SK-N-SH (cell line): ENCODE results near the gene TMEM145. TPM values are rescaled to one million over a fixed set of nuclear protein-coding genes. Genes with fewer than 3 reads are reported as not detected.
A peak's percentile ranks its signal among the peaks of the same experiment; 100 is the strongest.

Experiments used
- CTCF ChIA-PET: fragments of 300-600, 350-600 bp; formaldehyde crosslinking; extraction: SDS; loops from one replicate; lab custom pipeline; 2021; lab: Yijun Ruan, JAX
- POLR2A ChIA-PET: fragments of 350-600 bp; sonication (Branson Sonifier 250); formaldehyde crosslinking; extraction: SDS; loops from one replicate; lab custom pipeline; 2020; ENCODE audit warnings: antibody characterized with exemption, inconsistent platforms; lab: Yijun Ruan, JAX
- DNase-seq: peaks from one replicate; pipeline ENCODE4 v3.0.0; 2012
- H2AFZ ChIP-seq: fragments of 200-600 bp; sonication (generic); 2 replicates; pipeline ENCODE4 v1.8.1; 2016; ENCODE audit warnings: antibody characterized with exemption, mild to moderate bottlenecking, low read depth
- H3F3A ChIP-seq: fragments of 200-600 bp; sonication (generic); replicated peaks from 2 replicates; pipeline ENCODE3; 2016; ENCODE audit warnings: antibody characterized with exemption, mild to moderate bottlenecking; ENCODE audit not compliant: insufficient read depth
- H3K27ac ChIP-seq, 2 experiments: fragments of 200-500 bp in 1 of 2; fragments of 200-600 bp in 1 of 2; sonication (Bioruptor generic) in 1 of 2; sonication (generic), shearing (Covaris generic) in 1 of 2; 2 replicates each; pipeline versions ENCODE4 v1.5.1 to v1.6.1; 2014 to 2016; ENCODE audit warnings: low read depth in 2 of 2, inconsistent platforms in 1 of 2, low read length in 1 of 2, mild to moderate bottlenecking in 1 of 2, mixed read lengths in 1 of 2
- H3K27me3 ChIP-seq: fragments of 200-600 bp; sonication (generic), shearing (Covaris generic); 2 replicates; pipeline ENCODE4 v1.6.1; 2016; ENCODE audit warnings: mixed run types; ENCODE audit not compliant: insufficient read depth
- H3K36me3 ChIP-seq, 2 experiments: fragments of 200-500 bp in 1 of 2; fragments of 200-600 bp in 1 of 2; sonication (Bioruptor generic) in 1 of 2; sonication (generic) in 1 of 2; replicated peaks in 1 of 2; 2 replicates each; pipeline versions ENCODE3 to v1.5.1; 2014 to 2016; ENCODE audit warnings: low read length in 1 of 2, mild to moderate bottlenecking in 1 of 2; ENCODE audit not compliant: insufficient read depth in 2 of 2, control insufficient read depth in 1 of 2
- H3K4me1 ChIP-seq, 2 experiments: fragments of 200-500 bp in 1 of 2; fragments of 200-600 bp in 1 of 2; sonication (Bioruptor generic) in 1 of 2; sonication (generic), shearing (Covaris generic) in 1 of 2; 2 replicates each; pipeline versions ENCODE4 v1.5.1 to v1.6.1; 2014 to 2016; ENCODE audit warnings: low read depth in 1 of 2, low read length in 1 of 2, mixed run types in 1 of 2; ENCODE audit not compliant: insufficient read depth in 2 of 2, control insufficient read depth in 1 of 2
- H3K4me2 ChIP-seq: fragments of 200-600 bp; sonication (generic), shearing (Covaris generic); 2 replicates; pipeline ENCODE4 v1.6.1; 2017; ENCODE audit warnings: mixed run types
- H3K4me3 ChIP-seq, 2 experiments: fragments of 200-500 bp in 1 of 2; fragments of 200-600 bp in 1 of 2; sonication (Bioruptor generic) in 1 of 2; sonication (generic), shearing (Covaris generic) in 1 of 2; 2 replicates each; pipeline versions ENCODE4 v1.5.1 to v1.8.1; 2014 to 2016; ENCODE audit warnings: low read depth in 2 of 2, inconsistent platforms in 1 of 2, low read length in 1 of 2, mild to moderate bottlenecking in 1 of 2, mixed read lengths in 1 of 2, moderate library complexity in 1 of 2
- H3K79me2 ChIP-seq: fragments of 200-600 bp; sonication (generic); 2 replicates; pipeline ENCODE4 v1.8.1; 2017; ENCODE audit warnings: mild to moderate bottlenecking; ENCODE audit not compliant: insufficient read depth
- H3K9ac ChIP-seq: fragments of 200-600 bp; sonication (generic); 2 replicates; pipeline ENCODE4 v1.6.1; 2017; ENCODE audit warnings: mixed run types
- H3K9me2 ChIP-seq: fragments of 200-600 bp; sonication (generic); 2 replicates; pipeline ENCODE4 v1.6.1; 2017; ENCODE audit warnings: mixed run types
- H3K9me3 ChIP-seq: fragments of 200-600 bp; sonication (generic); 2 replicates; pipeline ENCODE4 v1.6.1; 2017; ENCODE audit warnings: mixed run types, mild to moderate bottlenecking, moderate library complexity
- H4K20me1 ChIP-seq: fragments of 200-600 bp; sonication (generic); 2 replicates; pipeline ENCODE4 v1.6.1; 2017; ENCODE audit warnings: mild to moderate bottlenecking, mixed run types; ENCODE audit not compliant: insufficient read depth
- ELF1 ChIP-seq: IDR thresholded peaks from 2 replicates; pipeline ENCODE4 v1.4.0; 2012
- FOXJ3 ChIP-seq: sonication (generic); formaldehyde crosslinking; IDR thresholded peaks from 2 replicates; pipeline ENCODE4 v1.5.1; 2020; ENCODE audit warnings: mild to moderate bottlenecking, missing genetic modification reagents
- MEF2A ChIP-seq: IDR thresholded peaks from 2 replicates; pipeline ENCODE4 v1.4.0; 2012; ENCODE audit warnings: low read depth, borderline replicate concordance
- NFIC ChIP-seq: IDR thresholded peaks from 2 replicates; pipeline ENCODE4 v1.4.0; 2012; ENCODE audit warnings: borderline replicate concordance
- RCOR1 ChIP-seq: fragments of 150-350 bp; IDR thresholded peaks from 2 replicates; pipeline ENCODE4 v1.6.1; 2017; ENCODE audit warnings: antibody characterized with exemption, low read length
- RFX5 ChIP-seq: IDR thresholded peaks from 2 replicates; pipeline ENCODE4 v1.6.1; 2012; ENCODE audit warnings: mild to moderate bottlenecking, improper control_type of control experiment, low read length
- TCF12 ChIP-seq: IDR thresholded peaks from 2 replicates; pipeline ENCODE4 v1.4.0; 2012
- USF1 ChIP-seq: IDR thresholded peaks from 2 replicates; pipeline ENCODE4 v1.4.0; 2012; ENCODE audit warnings: low read depth, borderline replicate concordance
- USF2 ChIP-seq: fragments of 150-350 bp; IDR thresholded peaks from 2 replicates; pipeline ENCODE4 v1.6.1; 2017; ENCODE audit warnings: antibody characterized with exemption, low read length, low read depth, borderline replicate concordance
- YY1 ChIP-seq: IDR thresholded peaks from 2 replicates; pipeline ENCODE4 v1.4.0; 2012; ENCODE audit warnings: low read depth, mild to moderate bottlenecking
- ZBTB33 ChIP-seq: IDR thresholded peaks from 2 replicates; pipeline ENCODE4 v1.4.0; 2012; ENCODE audit warnings: low read depth, borderline replicate concordance
- WGBS: methylation state at CpG from one replicate; pipeline ENCODE4 v1.1.6; 2017; ENCODE audit warnings: low lambda C conversion rate; 5-methylcytosine and 5-hydroxymethylcytosine counted together
- polyA plus RNA-seq, 3 experiments: library from polyadenylated mRNA; depleted of rRNA; stranded (reverse); fragments of >200 nt; gene quantifications; 2 replicates each; pipeline ENCODE4 v1.2.3, GENCODE V29; 2012

Gene TMEM145
- polyA plus RNA-seq, 1 of the 3 experiments (the other 2 are of a cell fraction), result 2.0 TPM

- Histone ChIP-seq H3K4me3 (peak overlapping the region; percentile 88 to 95), H4K20me1 (peaks cover 24% of the 10 kb centered on the region), H3K4me1 (peaks cover 33 to 47% of the 10 kb centered on the region in 2 experiments), H2AFZ (no peak overlapping the region), H3K36me3 (peaks cover 17 to 31% of the 10 kb centered on the region in 2 experiments), H3K9me2 (no peaks in the 10 kb centered on the region), H3K79me2 (peaks cover 47% of the 10 kb centered on the region), H3K4me2 (peak overlapping the region; percentile 99), H3K9me3 (no peaks in the 10 kb centered on the region), H3K27ac (peak overlapping the region in 1 of 2 experiments; percentile 95; a peak in 2 of 4 replicates), H3F3A (peaks cover 29% of the 10 kb centered on the region), H3K9ac (peak overlapping the region; percentile 77), H3K27me3 (no peaks in the 10 kb centered on the region)
- TF ChIP-seq RFX5, result no peak
- TF ChIP-seq TCF12, result no peak
- no peak for TF ChIP-seq YY1
- ChIA-PET CTCF (interaction anchor here (0.6 to 1.8 kb wide), 5 partner anchors 10 to 176 kb away, joined by 3 to 9 read pairs (median 3); no protein-coding TSS in a partner anchor), POLR2A (interaction anchor here (0.6 to 0.9 kb wide), 2 partner anchors 10 to 38 kb away, joined by 4 read pairs; no protein-coding TSS in a partner anchor)
- 9% methylated on average over 29 of the region's 41 CpGs for WGBS
- no peak for DNase-seq
Observed at GRCh38 chr19:42284591-42285341, 28.3 kb upstream of the TMEM145 start.

- Histone ChIP-seq H3K27ac (peak overlapping the region in 1 of 2 experiments; percentile 95; a peak in 3 of 4 replicates), H3K9me2 (no peaks in the 10 kb centered on the region), H3K4me2 (peak overlapping the region; percentile 99), H2AFZ (no peak overlapping the region), H3K27me3 (no peaks in the 10 kb centered on the region), H3K4me3 (peak overlapping the region; percentile 88 to 95), H3K4me1 (peaks cover 33 to 47% of the 10 kb centered on the region in 2 experiments), H4K20me1 (peaks cover 24% of the 10 kb centered on the region), H3K9ac (peak overlapping the region; percentile 77; the same call in 1 of the 2 replicates), H3K79me2 (peaks cover 47% of the 10 kb centered on the region), H3K36me3 (peaks cover 17 to 39% of the 10 kb centered on the region in 2 experiments), H3F3A (peaks cover 23% of the 10 kb centered on the region), H3K9me3 (no peaks in the 10 kb centered on the region)
- POLR2A ChIA-PET, result no interaction called here
- DNase-seq, result no peak
- no peak for TF ChIP-seq USF1
- TF ChIP-seq ZBTB33, result no peak
- no peak for TF ChIP-seq RCOR1
- TF ChIP-seq ELF1, result no peak
- TF ChIP-seq MEF2A, result no peak
- no peak for TF ChIP-seq USF2
- TF ChIP-seq NFIC, result no peak
- TF ChIP-seq FOXJ3 (CRISPR knock-in tag), result no peak
- WGBS, result 54% methylated on average over 4 of the region's 5 CpGs
- CTCF ChIA-PET, result interaction anchor here (0.6 to 1.8 kb wide), 6 partner anchors 10 to 177 kb away, joined by 3 to 9 read pairs (median 3); no protein-coding TSS in a partner anchor
Observed at GRCh38 chr19:42285541-42285941, 27.6 kb upstream of the TMEM145 start.
